Small intestine (tissue), 7 donors: ENCODE measurements around the gene IQCB1. TPM values are rescaled to one million over a fixed set of nuclear protein-coding genes. Genes with fewer than 3 reads are reported as not detected.

Source experiments
- DNase-seq, 2 donors: peaks; one replicate each; pipeline versions ENCODE4 v3.0.0 to v3.0.0-alpha.2; 2013
- FAIRE-seq: peaks from 2 replicates; lab custom pipeline; 2012; peaks lifted over from hg19 to GRCh38; lab: Jason Lieb, UNC
- H3K27ac ChIP-seq, 3 donors: one replicate each; pipeline ENCODE4 v1.5.1; 2013; ENCODE audit warnings: low read length in 2 of 3, mild to moderate bottlenecking in 2 of 3, control low read depth in 1 of 3, inconsistent platforms in 1 of 3, low read depth in 1 of 3, moderate library complexity in 1 of 3
- H3K27me3 ChIP-seq, 3 donors: one replicate each; pipeline ENCODE4 v1.6.1; 2013; ENCODE audit warnings: low read length in 3 of 3, inconsistent platforms in 1 of 3; ENCODE audit not compliant: control insufficient read depth in 3 of 3, insufficient read depth in 3 of 3
- H3K36me3 ChIP-seq, 3 donors: one replicate each; pipeline ENCODE4 v1.6.1; 2013; ENCODE audit warnings: low read length in 3 of 3, inconsistent platforms in 1 of 3, low read depth in 1 of 3, mild to moderate bottlenecking in 1 of 3, moderate library complexity in 1 of 3; ENCODE audit not compliant: control insufficient read depth in 3 of 3, insufficient read depth in 2 of 3
- H3K4me1 ChIP-seq, 3 donors: one replicate each; pipeline ENCODE4 v1.6.1; 2013; ENCODE audit warnings: low read length in 2 of 3, inconsistent platforms in 1 of 3, low read depth in 1 of 3, mild to moderate bottlenecking in 1 of 3, moderate library complexity in 1 of 3; ENCODE audit not compliant: control insufficient read depth in 3 of 3, insufficient read depth in 2 of 3
- H3K4me3 ChIP-seq, 3 donors: one replicate each; pipeline ENCODE4 v1.5.1; 2013; ENCODE audit warnings: low read length in 3 of 3, control low read depth in 1 of 3, inconsistent platforms in 1 of 3, low read depth in 1 of 3, mild to moderate bottlenecking in 1 of 3, moderate library complexity in 1 of 3
- H3K9me3 ChIP-seq, 2 donors: one replicate each; pipeline ENCODE4 v1.6.1; 2013; ENCODE audit warnings: low read depth in 1 of 2, low read length in 1 of 2; ENCODE audit not compliant: control insufficient read depth in 2 of 2, insufficient read depth in 1 of 2
- WGBS, 3 donors: extraction: QIAGEN DNeasy Blood & Tissue Kit; methylation state at CpG; one replicate each; pipeline ENCODE4 v1.1.7; 2013; 5-methylcytosine and 5-hydroxymethylcytosine counted together
- polyA plus RNA-seq, 4 donors: library from polyadenylated mRNA; stranded (reverse) in 3 of 4; unstranded in 1 of 4; fragments of 200-250 nt in 3 of 4; fragments of 120-200 nt in 1 of 4; gene quantifications; one replicate each; pipeline versions ENCODE4 v1.2.1 to v1.2.3, GENCODE V29; 2013
- donor health status: healthy with polysubstance abuse.
- donor health status: control.
- donor health status: control.
- donor health status: Bipolar disorder and iron deficiency.
- donor health status: healthy.

The IQCB1 gene
- polyA plus RNA-seq, 4 donors, result 8.9 to 32.7 (median 11.1) TPM

- Histone ChIP-seq H3K4me1 (no peaks in the 10 kb centered on the region), H3K9me3 (no peaks in the 10 kb centered on the region), H3K27me3 (no peaks in the 10 kb centered on the region), H3K27ac (no peak overlapping the region), H3K36me3 (peaks cover 3 to 25% (median 8%) of the 10 kb centered on the region in 3 donors), H3K4me3 (no peak overlapping the region)
- DNase-seq (no peak), FAIRE-seq (no peak)
- WGBS, 3 donors, result 79 to 93% (median 91%) methylated on average over 2 of the region's 2 CpGs
Observed at GRCh38 chr3:121768452-121768851, 66.4 kb downstream of the IQCB1 start.

- DNase-seq (no peak), FAIRE-seq (no peak)
- no peaks in the 10 kb centered on the region for H3K36me3 ChIP-seq
- no peak overlapping the region for H3K27ac ChIP-seq
- WGBS, 3 donors, result 80 to 84% (median 80%) methylated on average over 3 of the region's 3 CpGs
- H3K4me3 ChIP-seq, result no peak overlapping the region
- no peaks in the 10 kb centered on the region for H3K27me3 ChIP-seq
- H3K4me1 ChIP-seq, result no peaks in the 10 kb centered on the region
- H3K9me3 ChIP-seq, result no peaks in the 10 kb centered on the region
Observed at GRCh38 chr3:121759541-121760202, 75.2 kb downstream of the IQCB1 start.

- FAIRE-seq, result no peak
- WGBS, 3 donors, result 4 to 35% (median 8%) methylated on average over 1 of the region's 1 CpG
- no peak overlapping the region for H3K27ac ChIP-seq
Observed at GRCh38 chr3:121758727-121759450, 76.0 kb downstream of the IQCB1 start.

GRCh38 chr3:121757812-121758545, 76.9 kb downstream of the IQCB1 start:
- H3K36me3 ChIP-seq, result no peaks in the 10 kb centered on the region
- H3K4me3 ChIP-seq, result no peak overlapping the region
- WGBS, 3 donors, result 85 to 92% (median 90%) methylated on average over 15 of the region's 15 CpGs
- H3K4me1 ChIP-seq, result no peaks in the 10 kb centered on the region
- no peak overlapping the region for H3K27ac ChIP-seq
- FAIRE-seq (no peak), DNase-seq (no peak)
- H3K27me3 ChIP-seq, result no peaks in the 10 kb centered on the region
- H3K9me3 ChIP-seq, result no peaks in the 10 kb centered on the region

More at GRCh38 chr3:121758727-121759450, 76.0 kb downstream of the IQCB1 start:
- DNase-seq, result no peak
- no peaks in the 10 kb centered on the region for H3K4me1 ChIP-seq
- no peaks in the 10 kb centered on the region for H3K9me3 ChIP-seq
- no peak overlapping the region for H3K4me3 ChIP-seq
- no peaks in the 10 kb centered on the region for H3K27me3 ChIP-seq
- H3K36me3 ChIP-seq, result no peaks in the 10 kb centered on the region

- Histone ChIP-seq H3K4me1 (no peaks in the 10 kb centered on the region), H3K4me3 (no peak overlapping the region), H3K27ac (no peak overlapping the region), H3K9me3 (no peaks in the 10 kb centered on the region), H3K36me3 (no peaks in the 10 kb centered on the region), H3K27me3 (no peaks in the 10 kb centered on the region)
- DNase-seq, result no peak
- WGBS, 3 donors, result 75 to 82% (median 80%) methylated on average over 4 of the region's 4 CpGs
- FAIRE-seq, result no peak
Observed at GRCh38 chr3:121757087-121757811, 77.6 kb downstream of the IQCB1 start.

GRCh38 chr3:121752772-121753171, 82.1 kb downstream of the IQCB1 start:
- 52 to 87% (median 77%) methylated on average over 1 of the region's 1 CpG for WGBS, 3 donors
- FAIRE-seq (no peak), DNase-seq (no peak)
- H3K9me3 ChIP-seq, result no peaks in the 10 kb centered on the region
- peaks cover 0 to 7% (median 0%) of the 10 kb centered on the region in 3 donors for H3K4me1 ChIP-seq
- H3K27me3 ChIP-seq, result no peaks in the 10 kb centered on the region
- no peak overlapping the region for H3K4me3 ChIP-seq
- no peak overlapping the region for H3K27ac ChIP-seq
- no peaks in the 10 kb centered on the region for H3K36me3 ChIP-seq

GRCh38 chr3:121752261-121752660, 82.6 kb downstream of the IQCB1 start:
- 79 to 87% (median 83%) methylated on average over 1 of the region's 1 CpG for WGBS, 3 donors
- DNase-seq (no peak), FAIRE-seq (no peak)

GRCh38 chr3:121750087-121750415, 84.8 kb downstream of the IQCB1 start:
- DNase-seq (no peak), FAIRE-seq (no peak)
- peak overlapping the region; percentile 79 to 85 (median 79) for H3K27ac ChIP-seq
- WGBS, 3 donors, result 0 to 1% (median 1%) methylated on average over 9 of the region's 9 CpGs
- H3K36me3 ChIP-seq, result peaks cover 0 to 4% (median 0%) of the 10 kb centered on the region in 3 donors
- no peaks in the 10 kb centered on the region for H3K27me3 ChIP-seq
- peaks cover 0 to 7% (median 4%) of the 10 kb centered on the region in 3 donors for H3K4me1 ChIP-seq
- H3K4me3 ChIP-seq, result peak overlapping the region; percentile 26 to 90 (median 63)
- no peaks in the 10 kb centered on the region for H3K9me3 ChIP-seq

More at GRCh38 chr3:121752261-121752660, 82.6 kb downstream of the IQCB1 start:
- no peaks in the 10 kb centered on the region for H3K27me3 ChIP-seq
- no peak overlapping the region for H3K4me3 ChIP-seq
- no peaks in the 10 kb centered on the region for H3K36me3 ChIP-seq
- H3K27ac ChIP-seq, result no peak overlapping the region
- peaks cover 0 to 7% (median 4%) of the 10 kb centered on the region in 3 donors for H3K4me1 ChIP-seq
- H3K9me3 ChIP-seq, result no peaks in the 10 kb centered on the region
